Esophagus squamous epithelium (tissue), 4 donors: Measurements from ENCODE around the gene LRRC74A.

ENCODE experiments used
- CTCF ChIP-seq, 6 experiments: fragments of 450-650 bp in 4 of 6; fragments of 200-600 bp in 2 of 6; sonication (generic) in 2 of 6; IDR thresholded peaks; one replicate each; pipeline ENCODE4 v1.5.1; 2016 to 2019; ENCODE audit warnings: antibody characterized with exemption in 6 of 6, mild to moderate bottlenecking in 4 of 6, moderate library complexity in 4 of 6
- POLR2A ChIP-seq, 4 donors: fragments of 450-650 bp; IDR thresholded peaks; one replicate each; pipeline ENCODE4 v1.6.1; 2017; ENCODE audit warnings: antibody characterized with exemption in 4 of 4, mild to moderate bottlenecking in 4 of 4, moderate library complexity in 3 of 4

GRCh38 chr14:76902591-76902990 is 76.4 kb downstream of the LRRC74A start:
- TF ChIP-seq CTCF (IDR thresholded peaks at IDR 0.05) (no peak), POLR2A (IDR thresholded peaks at IDR 0.05) (no peak)
